Pericardium fibroblast (primary cell): ENCODE results near the gene MRPL47. TPM values are rescaled to one million over a fixed set of nuclear protein-coding genes. Genes with fewer than 3 reads are reported as not detected.

Experiments
- total RNA-seq: library from RNA; depleted of rRNA; stranded (reverse); fragments of >200 nt; gene quantifications from 2 replicates; pipeline ENCODE4 v1.2.3, GENCODE V29; 2015

The MRPL47 gene
- 17.7 and 27.4 TPM in 2 replicates for total RNA-seq

DNA sequence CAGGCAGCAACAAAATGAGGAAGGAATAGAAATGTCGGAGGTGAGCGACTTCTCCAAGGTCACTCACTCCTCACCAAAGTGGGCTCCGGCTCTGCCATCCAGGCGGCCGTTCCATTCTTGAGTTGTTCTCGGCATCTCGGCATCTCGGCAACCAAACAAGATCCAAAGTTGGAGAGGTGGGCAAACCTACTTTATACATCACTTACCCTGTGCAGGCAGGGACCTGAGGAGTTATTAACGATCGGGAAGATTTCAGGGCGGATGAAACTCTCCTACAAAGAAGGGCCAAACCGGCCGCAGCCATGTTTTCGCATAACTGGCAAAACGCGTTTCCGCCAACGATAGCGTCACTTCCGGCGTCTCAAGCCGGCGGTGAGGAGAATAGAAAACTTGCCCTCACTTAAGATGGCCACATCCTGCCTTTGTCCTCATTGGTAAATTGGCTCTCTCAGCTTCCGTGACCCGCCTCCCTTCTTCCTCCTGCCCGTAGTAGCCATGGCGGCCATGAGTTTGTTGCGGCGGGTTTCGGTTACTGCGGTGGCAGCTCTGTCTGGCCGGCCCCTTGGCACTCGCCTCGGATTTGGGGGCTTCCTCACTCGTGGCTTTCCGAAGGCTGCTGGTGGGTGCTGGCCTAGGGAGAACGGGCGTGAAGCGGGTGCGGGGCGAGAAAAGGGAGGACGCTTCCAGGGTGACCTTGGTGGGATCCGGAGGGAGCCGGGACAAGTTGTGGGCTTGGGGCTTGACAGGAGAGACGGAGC lies at the start of gene MRPL47, which contains the start of gene NDUFB5:
MRPL47 (minus strand) TSS at position 318 of the 758 bp plus-strand sequence; CDS start at position 304, 14 bp downstream.
NDUFB5 (plus strand) TSS at position 474 of the 758 bp plus-strand sequence; CDS start at position 496, 22 bp downstream.

DNA sequence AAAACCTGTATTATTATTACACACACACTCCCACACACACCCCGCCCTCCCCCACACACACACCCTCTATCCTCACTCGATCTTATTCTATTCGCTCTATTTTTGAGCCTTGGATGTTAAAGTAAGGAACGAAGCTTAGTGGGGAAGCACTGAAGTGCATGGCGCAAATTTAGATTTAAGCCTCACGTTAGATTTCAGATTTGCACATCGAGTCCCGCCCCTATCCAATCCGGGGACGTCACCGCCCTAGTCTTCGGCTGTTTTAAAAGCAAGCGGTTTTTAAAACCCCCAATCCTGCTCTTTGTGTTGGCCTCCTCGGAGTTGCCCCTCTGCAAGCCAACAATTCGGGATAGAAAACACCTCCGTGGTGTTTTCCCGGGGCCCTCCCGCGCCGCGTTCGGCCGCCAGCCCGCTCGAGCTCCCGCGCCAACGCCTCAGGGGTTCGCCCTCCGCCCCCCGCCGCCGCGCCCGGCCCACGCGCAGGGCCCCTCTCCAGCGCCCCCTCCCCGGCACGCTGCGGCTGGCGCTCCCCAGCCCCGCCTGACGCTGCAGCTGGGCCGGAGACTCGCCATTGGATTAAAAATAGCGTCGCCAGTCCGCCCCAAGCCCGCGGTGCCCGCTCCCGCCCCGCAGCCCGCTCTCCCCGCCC lies 48.1 kb upstream of the MRPL47 start, which contains the start of gene USP13:
USP13 (plus strand) TSS at position 594 of the 649 bp plus-strand sequence. CDS start 186 bp downstream, outside the sequence.

DNA sequence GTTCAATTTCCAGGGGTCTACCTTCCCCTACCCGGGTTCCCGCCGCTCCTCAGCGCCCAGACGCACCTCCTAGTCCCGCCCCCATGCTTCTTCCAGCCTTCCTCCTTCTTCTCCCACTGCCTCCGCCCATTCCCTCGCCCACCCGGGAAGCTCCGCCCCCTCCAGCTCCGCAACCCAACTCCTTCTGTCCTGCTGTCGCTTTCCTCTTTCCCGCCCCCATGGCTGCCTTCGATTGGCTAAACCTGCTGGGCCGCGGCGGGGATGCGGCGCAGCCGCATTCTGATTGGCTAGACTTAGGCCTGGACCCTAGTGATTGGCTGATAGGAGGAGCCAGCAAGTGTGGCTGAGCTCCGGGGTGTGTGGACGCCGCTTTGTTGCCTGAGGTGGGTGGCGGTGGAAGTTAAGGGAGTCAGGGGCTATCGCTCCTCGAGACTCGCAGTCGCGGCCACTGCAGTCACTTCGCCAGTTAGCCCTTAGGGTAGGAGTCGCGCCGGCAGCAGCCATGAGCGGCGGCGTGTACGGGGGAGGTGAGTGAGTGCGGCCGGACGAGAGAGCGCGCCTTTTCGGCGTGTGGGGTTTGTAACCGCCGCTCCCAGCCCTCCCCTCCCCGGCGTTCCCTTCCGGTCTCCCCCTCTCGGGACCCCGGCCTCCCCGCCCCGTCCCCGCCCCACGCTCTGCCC lies 41.7 kb downstream of the MRPL47 start, which contains the start of gene ACTL6A:
ACTL6A (plus strand) TSS at position 336 of the 680 bp plus-strand sequence; CDS start at position 503, 167 bp downstream.

Other genes with a start within 250 kb of the MRPL47 start
- 30.2 and 45.6 TPM in 2 replicates for gene GNB4, start 153.2 kb downstream of the MRPL47 start, total RNA-seq
- gene ACTL6A, start 41.7 kb downstream of the MRPL47 start, total RNA-seq = 23.7 and 26.5 TPM in 2 replicates
- 88.1 and 126 TPM in 2 replicates for gene NDUFB5, start 156 bp upstream of the MRPL47 start, total RNA-seq
- gene USP13, start 48.4 kb upstream of the MRPL47 start, total RNA-seq = 6.7 and 7.0 TPM in 2 replicates